CD4-positive, alpha-beta memory T cell (primary cell): ENCODE measurements around the gene CWC25. TPM values are rescaled to one million over a fixed set of nuclear protein-coding genes. Genes with fewer than 3 reads are reported as not detected.
A peak's percentile ranks its signal among the peaks of the same experiment; 100 is the strongest.

Experiments used
- CTCF ChIA-PET: fragments of 350-600 bp; sonication (Branson Sonifier 250); formaldehyde crosslinking; loops from one replicate; lab custom pipeline; 2021; ENCODE audit warnings: inconsistent platforms; ENCODE audit not compliant: partially characterized antibody; lab: Charles Lee
- POLR2A ChIA-PET: fragments of 350-600 bp; sonication (Branson Sonifier 250); formaldehyde crosslinking; loops from one replicate; lab custom pipeline; 2021; ENCODE audit not compliant: partially characterized antibody; lab: Charles Lee
- DNase-seq, 5 donors: peaks; one replicate each; pipeline versions ENCODE4 v3.0.0 to v3.0.0-alpha.2; 2020 to 2022; ENCODE audit warnings: mixed read lengths in 1 of 5
- H3K27ac ChIP-seq: one replicate; pipeline ENCODE4 v1.7.0; 2013; ENCODE audit warnings: low read depth, low read length
- H3K27me3 ChIP-seq: 2 replicates; pipeline ENCODE4 v1.7.0; 2013; ENCODE audit warnings: mild to moderate bottlenecking, low read length, moderate library complexity; ENCODE audit not compliant: insufficient read depth
- H3K36me3 ChIP-seq: 2 replicates; pipeline ENCODE4 v1.7.0; 2013; ENCODE audit warnings: mild to moderate bottlenecking, low read length, moderate library complexity; ENCODE audit not compliant: insufficient read depth
- H3K4me1 ChIP-seq: 2 replicates; pipeline ENCODE4 v1.7.0; 2013; ENCODE audit warnings: mild to moderate bottlenecking, low read length, moderate library complexity; ENCODE audit not compliant: insufficient read depth
- H3K4me3 ChIP-seq, 2 donors: one replicate each; pipeline ENCODE4 v1.7.0; 2013; ENCODE audit warnings: low read length in 2 of 2, mild to moderate bottlenecking in 1 of 2
- H3K9me3 ChIP-seq, 2 donors: one replicate each; pipeline ENCODE4 v1.7.0; 2013; ENCODE audit warnings: low read length in 2 of 2, control low read depth in 1 of 2; ENCODE audit not compliant: control insufficient read depth in 1 of 2
- H3K27ac Mint-ChIP-seq, 7 donors: one replicate each; pipeline ENCODE4 v1.8.0; 2020 to 2021; ENCODE audit warnings: mixed read lengths in 7 of 7, mild to moderate bottlenecking in 6 of 7, inconsistent platforms in 3 of 7, moderate library complexity in 3 of 7
- H3K27me3 Mint-ChIP-seq, 2 donors: one replicate each; pipeline ENCODE4 v1.8.0; 2020 to 2021; ENCODE audit warnings: mixed read lengths in 2 of 2
- H3K36me3 Mint-ChIP-seq, 2 donors: one replicate each; pipeline ENCODE4 v1.8.0; 2020 to 2021; ENCODE audit warnings: mixed read lengths in 2 of 2, inconsistent platforms in 1 of 2, mild to moderate bottlenecking in 1 of 2
- H3K4me1 Mint-ChIP-seq, 4 donors: one replicate each; pipeline ENCODE4 v1.8.0; 2020 to 2021; ENCODE audit warnings: mixed read lengths in 4 of 4, mild to moderate bottlenecking in 1 of 4
- H3K4me3 Mint-ChIP-seq, 8 donors: one replicate each; pipeline ENCODE4 v1.8.0; 2020 to 2021; ENCODE audit warnings: mixed read lengths in 8 of 8, mild to moderate bottlenecking in 7 of 8, moderate library complexity in 6 of 8, inconsistent platforms in 3 of 8
- H3K9me3 Mint-ChIP-seq, 8 donors: one replicate each; pipeline ENCODE4 v1.8.0; 2020 to 2021; ENCODE audit warnings: mixed read lengths in 8 of 8, mild to moderate bottlenecking in 5 of 8, inconsistent platforms in 3 of 8, moderate library complexity in 1 of 8
- intact Hi-C: fragments of 100-400 bp; cut with micrococcal nuclease; formaldehyde crosslinking; loops from one replicate; pipeline ENCODE4 v1.15.1; 2023
- polyA plus RNA-seq, 2 donors: library from polyadenylated mRNA; unstranded; fragments of 300-500 nt; fragmentation: Illumina TruSeq; gene quantifications; one replicate each; pipeline ENCODE4 v1.2.3, GENCODE V29; 2021
- total RNA-seq, 2 experiments: library from RNA; stranded (reverse); gene quantifications; one replicate each; pipeline ENCODE4 v1.2.3, GENCODE V29; 2021

CWC25 gene
- total and polyA plus RNA-seq, 4 experiments from 2014 or later, result 4.3 to 46.8 (median 27.0) TPM

- peaks cover 60% of the 10 kb centered on the region for H3K4me1 ChIP-seq
- peak overlapping the region; percentile 89 to 99 for H3K4me3 ChIP-seq
- POLR2A ChIA-PET, result interaction anchor here (0.8 to 9.5 kb wide), 34 partner anchors 13 to 368 kb away, joined by 3 to 229 read pairs (median 6); partner anchors contain the start of genes CISD3, CWC25, FBXO47 and LASP1NB
Observed at GRCh38 chr17:38870259-38871165, 45.4 kb upstream of the CWC25 start.

GRCh38 chr17:38869526-38870258 is 44.6 kb upstream of the CWC25 start, which contains the start of gene LASP1:
LASP1 (plus strand) TSS chr17:38870058; CDS start chr17:38870190, 132 bp downstream.
- intact Hi-C loops, result loop anchor here (1.0 to 5.0 kb wide), 10 partner anchors 16 to 284 kb away; partner anchors contain the start of genes CWC25, FBXO47, LASP1NB and RPL23
- H3K4me1 ChIP-seq, result peaks cover 52% of the 10 kb centered on the region

More at GRCh38 chr17:38870259-38871165, 45.4 kb upstream of the CWC25 start:
- peaks cover 0 to 7% of the 10 kb centered on the region in 2 donors for H3K27me3 Mint-ChIP-seq
- DNase-seq, result peak; percentile 57 to 78 (median 62)
- no peaks in the 10 kb centered on the region for H3K27me3 ChIP-seq
- H3K36me3 ChIP-seq, result peaks cover 6% of the 10 kb centered on the region
- no peaks in the 10 kb centered on the region for H3K9me3 ChIP-seq
- H3K4me3 Mint-ChIP-seq, result peak overlapping the region; percentile 92 to 100 (median 97)
- CTCF ChIA-PET, result interaction anchor here (0.5 to 4.1 kb wide), 23 partner anchors 9 to 329 kb away, joined by 3 to 41 read pairs (median 5); partner anchors contain the start of genes FBXO47, LASP1NB, RPL19 and RPL23
- intact Hi-C loops, result loop anchor here (1.0 to 5.0 kb wide), 7 partner anchors 20 to 168 kb away; partner anchors contain the start of genes CWC25, FBXO47, LASP1NB and PSMB3
- peaks cover 4 to 44% of the 10 kb centered on the region in 2 donors for H3K36me3 Mint-ChIP-seq
- H3K27ac ChIP-seq, result peak overlapping the region; percentile 88
- peak overlapping the region; percentile 93 to 100 (median 96) for H3K27ac Mint-ChIP-seq
- H3K9me3 Mint-ChIP-seq, result peaks cover 0 to 9% (median 0%) of the 10 kb centered on the region in 8 donors
- peaks cover 45 to 78% (median 56%) of the 10 kb centered on the region in 4 donors for H3K4me1 Mint-ChIP-seq

GRCh38 chr17:38868817-38869525 is 43.9 kb upstream of the CWC25 start:
- Mint-ChIP-seq H3K27ac (peak overlapping the region; percentile 96 to 100 (median 97)), H3K27me3 (peaks cover 0 to 7% of the 10 kb centered on the region in 2 donors), H3K36me3 (peaks cover 4 to 37% of the 10 kb centered on the region in 2 donors), H3K9me3 (peaks cover 0 to 9% (median 0%) of the 10 kb centered on the region in 8 donors), H3K4me1 (peaks cover 35 to 63% (median 44%) of the 10 kb centered on the region in 4 donors), H3K4me3 (peak overlapping the region; percentile 93 to 100 (median 96))
- ChIA-PET CTCF (interaction anchor here (0.5 to 4.1 kb wide), 23 partner anchors 10 to 1242 kb away, joined by 3 to 41 read pairs (median 5); partner anchors contain the start of genes CWC25, LASP1NB, RPL19 and RPL23), POLR2A (interaction anchor here (0.6 to 9.5 kb wide), 28 partner anchors 14 to 369 kb away, joined by 3 to 229 read pairs (median 11); partner anchors contain the start of genes CWC25, FBXO47, LASP1NB and MLLT6)
- DNase-seq, result peak; percentile 85 to 91 (median 87)
- H3K36me3 ChIP-seq, result peaks cover 6% of the 10 kb centered on the region
- intact Hi-C loops, result loop anchor here (1.0 kb wide), 4 partner anchors 16 to 284 kb away; partner anchors contain the start of gene RPL23
- H3K9me3 ChIP-seq, result no peaks in the 10 kb centered on the region
- H3K4me3 ChIP-seq, result peak overlapping the region; percentile 66 to 99
- no peaks in the 10 kb centered on the region for H3K27me3 ChIP-seq
- peak overlapping the region; percentile 88 for H3K27ac ChIP-seq
- H3K4me1 ChIP-seq, result peaks cover 45% of the 10 kb centered on the region

More at GRCh38 chr17:38869526-38870258, 44.6 kb upstream of the CWC25 start, which contains the start of gene LASP1:
- no peaks in the 10 kb centered on the region for H3K9me3 ChIP-seq
- H3K27ac Mint-ChIP-seq, result peak within 1 kb of the TSS; percentile 96 to 100 (median 98)
- peaks cover 39 to 70% (median 49%) of the 10 kb centered on the region in 4 donors for H3K4me1 Mint-ChIP-seq
- peak within 1 kb of the TSS; percentile 93 to 100 (median 98) for H3K4me3 Mint-ChIP-seq
- ChIA-PET POLR2A (interaction anchor here (0.6 to 9.5 kb wide), 30 partner anchors 14 to 369 kb away, joined by 3 to 229 read pairs (median 10); partner anchors contain the start of genes CWC25, FBXO47, LASP1NB and MLLT6), CTCF (interaction anchor here (0.6 to 4.1 kb wide), 18 partner anchors 10 to 330 kb away, joined by 3 to 41 read pairs (median 6); partner anchors contain the start of genes CWC25, LASP1NB, RPL19 and RPL23)
- H3K36me3 Mint-ChIP-seq, result peaks cover 4 to 37% of the 10 kb centered on the region in 2 donors
- peak within 1 kb of the TSS; percentile 88 for H3K27ac ChIP-seq
- H3K36me3 ChIP-seq, result peaks cover 6% of the 10 kb centered on the region
- H3K9me3 Mint-ChIP-seq, result peaks cover 0 to 9% (median 0%) of the 10 kb centered on the region in 8 donors
- DNase-seq, result peak; percentile 86 to 89 (median 88)
- H3K27me3 ChIP-seq, result no peaks in the 10 kb centered on the region
- peaks cover 0 to 7% of the 10 kb centered on the region in 2 donors for H3K27me3 Mint-ChIP-seq
- peak within 1 kb of the TSS; percentile 89 to 99 for H3K4me3 ChIP-seq

- peak in 1 of 5 donors; percentile 61 for DNase-seq
- H3K9me3 Mint-ChIP-seq, result peaks cover 0 to 9% (median 0%) of the 10 kb centered on the region in 8 donors
Observed at GRCh38 chr17:38867968-38868816, 43.1 kb upstream of the CWC25 start.

More at GRCh38 chr17:38867968-38868816, 43.1 kb upstream of the CWC25 start:
- Histone ChIP-seq H3K27me3 (no peaks in the 10 kb centered on the region), H3K27ac (peak overlapping the region; percentile 88), H3K4me3 (peak overlapping the region; percentile 66 to 99), H3K4me1 (peaks cover 37% of the 10 kb centered on the region), H3K9me3 (no peaks in the 10 kb centered on the region), H3K36me3 (peaks cover 6% of the 10 kb centered on the region)
- H3K4me3 Mint-ChIP-seq, result peak overlapping the region; percentile 93 to 100 (median 96)
- CTCF ChIA-PET, result interaction anchor here (0.5 to 4.1 kb wide), 21 partner anchors 13 to 1243 kb away, joined by 3 to 41 read pairs (median 4); partner anchors contain the start of genes LASP1NB, PLXDC1 and RPL23
- peaks cover 28 to 55% (median 37%) of the 10 kb centered on the region in 4 donors for H3K4me1 Mint-ChIP-seq
- H3K27me3 Mint-ChIP-seq, result peaks cover 0 to 7% of the 10 kb centered on the region in 2 donors
- POLR2A ChIA-PET, result interaction anchor here (1.0 to 9.5 kb wide), 17 partner anchors 15 to 332 kb away, joined by 3 to 229 read pairs (median 17); partner anchors contain the start of genes CWC25, FBXO47, MLLT6 and PIP4K2B
- intact Hi-C loops, result no loop called here
- peak overlapping the region; percentile 96 to 100 (median 97) for H3K27ac Mint-ChIP-seq
- peaks cover 4 to 35% of the 10 kb centered on the region in 2 donors for H3K36me3 Mint-ChIP-seq
